Nephron (organoid): ENCODE results near the gene CFAP221.
A peak's percentile ranks its signal among the peaks of the same experiment; 100 is the strongest.

Source experiments
- H3K27ac Mint-ChIP-seq, 3 experiments: 2 replicates each; pipeline ENCODE4 v1.8.0; 2020; ENCODE audit warnings: mixed read lengths in 3 of 3, mild to moderate bottlenecking in 2 of 3, moderate library complexity in 1 of 3
- H3K27me3 Mint-ChIP-seq: 2 replicates; pipeline ENCODE4 v1.8.0; 2021; ENCODE audit warnings: low read depth, mild to moderate bottlenecking, moderate library complexity, mixed read lengths
- H3K36me3 Mint-ChIP-seq: 2 replicates; pipeline ENCODE4 v1.8.0; 2020; ENCODE audit warnings: low read depth, mixed read lengths
- H3K4me1 Mint-ChIP-seq: 2 replicates; pipeline ENCODE4 v1.8.0; 2020; ENCODE audit warnings: mixed read lengths
- H3K4me3 Mint-ChIP-seq, 3 experiments: 2 replicates each; pipeline ENCODE4 v1.8.0; 2020; ENCODE audit warnings: mild to moderate bottlenecking in 3 of 3, mixed read lengths in 3 of 3, moderate library complexity in 2 of 3
- H3K9me3 Mint-ChIP-seq: 2 replicates; pipeline ENCODE4 v1.8.0; 2020; ENCODE audit warnings: mixed read lengths
- TF ChIP-seq, protein P1 (sequence below), 3 experiments: fragments of 200-600 bp; sonication (generic); IDR thresholded peaks; one replicate each; pipeline ENCODE4 v1.5.0; 2021; ENCODE audit warnings: antibody characterized with exemption in 3 of 3; ENCODE audit not compliant: unreplicated experiment in 3 of 3

Gene CFAP221

DNA sequence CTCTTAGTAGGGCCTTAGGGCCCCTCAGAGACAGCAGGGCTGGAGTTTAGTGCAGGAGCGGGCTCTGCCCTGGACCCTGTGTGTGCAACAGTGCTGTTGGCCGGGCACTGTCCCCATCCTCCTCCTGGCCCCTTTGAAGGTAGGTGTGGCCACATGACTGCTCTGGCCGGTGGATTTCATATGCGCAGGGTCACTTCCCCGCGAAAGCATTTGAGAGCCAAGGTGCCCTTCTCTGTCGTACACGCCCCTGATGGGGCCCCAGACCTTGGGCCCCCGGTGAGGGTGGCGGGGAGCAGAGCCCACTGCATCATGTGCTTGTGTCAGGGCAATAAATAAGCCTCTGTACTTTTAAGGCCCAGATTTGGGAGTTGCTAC, 150.2 kb downstream of the CFAP221 start:
- no peak overlapping the region for H3K4me3 Mint-ChIP-seq
- H3K36me3 Mint-ChIP-seq, result peaks cover 4% of the 10 kb centered on the region
- no peaks in the 10 kb centered on the region for H3K27me3 Mint-ChIP-seq
- H3K9me3 Mint-ChIP-seq, result no peaks in the 10 kb centered on the region
- peaks cover 48% of the 10 kb centered on the region for H3K4me1 Mint-ChIP-seq
- TF ChIP-seq, protein P1, sequence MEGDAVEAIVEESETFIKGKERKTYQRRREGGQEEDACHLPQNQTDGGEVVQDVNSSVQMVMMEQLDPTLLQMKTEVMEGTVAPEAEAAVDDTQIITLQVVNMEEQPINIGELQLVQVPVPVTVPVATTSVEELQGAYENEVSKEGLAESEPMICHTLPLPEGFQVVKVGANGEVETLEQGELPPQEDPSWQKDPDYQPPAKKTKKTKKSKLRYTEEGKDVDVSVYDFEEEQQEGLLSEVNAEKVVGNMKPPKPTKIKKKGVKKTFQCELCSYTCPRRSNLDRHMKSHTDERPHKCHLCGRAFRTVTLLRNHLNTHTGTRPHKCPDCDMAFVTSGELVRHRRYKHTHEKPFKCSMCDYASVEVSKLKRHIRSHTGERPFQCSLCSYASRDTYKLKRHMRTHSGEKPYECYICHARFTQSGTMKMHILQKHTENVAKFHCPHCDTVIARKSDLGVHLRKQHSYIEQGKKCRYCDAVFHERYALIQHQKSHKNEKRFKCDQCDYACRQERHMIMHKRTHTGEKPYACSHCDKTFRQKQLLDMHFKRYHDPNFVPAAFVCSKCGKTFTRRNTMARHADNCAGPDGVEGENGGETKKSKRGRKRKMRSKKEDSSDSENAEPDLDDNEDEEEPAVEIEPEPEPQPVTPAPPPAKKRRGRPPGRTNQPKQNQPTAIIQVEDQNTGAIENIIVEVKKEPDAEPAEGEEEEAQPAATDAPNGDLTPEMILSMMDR (IDR thresholded peaks at IDR 0.05; ENCODE audit: unreplicated experiment in 3 of 3), result no peak
- peak overlapping the region; percentile 82 to 93 (median 92) for H3K27ac Mint-ChIP-seq

DNA sequence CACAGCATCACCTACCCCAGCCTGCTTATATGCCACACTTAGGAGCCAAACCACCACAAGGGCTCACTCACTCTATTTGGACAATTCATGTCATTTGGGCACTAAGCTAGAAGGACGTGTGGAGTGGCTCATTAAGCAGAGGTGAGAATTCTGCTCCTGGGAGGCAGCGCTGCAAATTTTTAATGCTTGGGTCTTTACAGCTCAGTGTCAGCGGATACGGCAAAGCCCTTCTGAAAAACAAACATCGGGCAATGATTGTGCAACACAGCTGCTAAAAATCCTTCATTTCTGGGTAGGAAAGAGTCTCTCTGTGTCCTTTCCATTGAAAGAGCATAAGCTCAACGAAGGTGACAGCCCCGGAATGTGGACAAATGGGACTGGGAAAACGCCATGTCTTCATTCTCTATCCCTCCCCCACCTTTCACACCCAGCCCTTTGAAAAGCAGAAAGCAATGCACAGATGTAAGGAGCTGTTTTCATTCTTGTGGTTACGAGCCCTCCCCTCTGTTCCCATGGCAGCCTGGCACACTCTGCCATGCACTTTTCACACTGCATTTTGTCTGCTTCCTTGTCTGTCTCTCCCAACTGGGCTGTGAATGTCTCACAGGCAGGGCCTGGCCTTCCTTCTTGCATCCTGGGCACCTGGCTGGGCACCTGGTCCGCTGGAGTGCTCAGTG, 150.7 kb downstream of the CFAP221 start:
- TF ChIP-seq, protein P1 (IDR thresholded peaks at IDR 0.05; ENCODE audit: unreplicated experiment in 3 of 3), result no peak
- Mint-ChIP-seq H3K9me3 (no peaks in the 10 kb centered on the region), H3K4me3 (peak overlapping the region in 2 of 3 experiments; percentile 33 to 52), H3K27ac (peak overlapping the region; percentile 82 to 93 (median 92)), H3K4me1 (peaks cover 53% of the 10 kb centered on the region), H3K27me3 (no peaks in the 10 kb centered on the region), H3K36me3 (peaks cover 3% of the 10 kb centered on the region)

DNA sequence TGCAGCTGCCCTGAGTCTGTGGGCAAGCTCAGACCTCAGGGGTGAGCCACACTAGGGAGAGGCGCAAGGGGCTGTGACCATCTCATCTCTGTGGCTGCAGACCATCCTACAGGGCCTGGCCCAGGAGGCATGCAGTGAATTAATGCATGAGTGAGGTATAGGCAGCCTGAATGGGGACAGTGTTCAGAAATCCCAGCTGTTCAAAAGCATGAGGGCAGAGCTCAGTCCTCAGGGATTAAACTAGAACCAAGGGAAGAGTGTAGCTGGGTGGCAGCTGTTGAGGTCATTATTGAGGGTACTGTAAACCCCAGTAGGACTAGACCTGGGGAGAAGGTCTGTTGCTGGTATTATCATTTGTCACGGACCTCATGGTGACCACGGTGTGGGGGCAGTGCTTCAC, 151.8 kb downstream of the CFAP221 start:
- Mint-ChIP-seq H3K27me3 (no peaks in the 10 kb centered on the region), H3K36me3 (no peaks in the 10 kb centered on the region), H3K9me3 (no peaks in the 10 kb centered on the region), H3K4me3 (no peak overlapping the region), H3K4me1 (peaks cover 63% of the 10 kb centered on the region), H3K27ac (peak overlapping the region; percentile 29 to 82 (median 39))
- TF ChIP-seq, protein P1 (IDR thresholded peaks at IDR 0.05; ENCODE audit: unreplicated experiment in 3 of 3), result no peak

DNA sequence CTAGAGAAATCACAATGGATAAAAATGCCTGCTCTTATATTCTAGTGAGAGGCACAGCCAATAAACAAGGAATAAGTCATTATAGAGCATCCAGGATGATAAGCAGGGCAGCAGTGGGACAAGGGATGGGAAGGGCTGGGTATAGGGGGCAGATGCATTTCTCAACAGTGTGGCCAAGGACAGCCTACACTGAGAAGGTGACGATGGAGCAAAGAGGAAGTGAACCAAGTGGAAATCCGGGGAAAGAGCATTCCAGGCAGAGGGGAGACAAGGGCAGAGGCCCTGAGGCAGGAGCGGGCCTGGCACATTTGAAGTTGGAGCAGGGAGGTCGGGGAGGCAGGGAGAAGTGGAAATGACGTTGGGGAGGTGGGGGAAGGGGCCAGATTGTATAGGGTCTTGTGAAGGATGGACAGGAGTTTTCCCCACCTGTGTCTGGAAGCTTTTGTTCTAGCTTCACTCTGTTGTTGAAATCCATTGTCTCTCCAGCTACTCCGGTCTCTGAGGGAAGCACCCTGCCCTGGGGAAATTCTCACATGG, 152.3 kb downstream of the CFAP221 start:
- peaks cover 69% of the 10 kb centered on the region for H3K4me1 Mint-ChIP-seq
- no peaks in the 10 kb centered on the region for H3K9me3 Mint-ChIP-seq
- H3K36me3 Mint-ChIP-seq, result no peaks in the 10 kb centered on the region
- TF ChIP-seq, protein P1 (IDR thresholded peaks at IDR 0.05; ENCODE audit: unreplicated experiment in 3 of 3), result no peak
- H3K27me3 Mint-ChIP-seq, result no peaks in the 10 kb centered on the region
- no peak overlapping the region for H3K4me3 Mint-ChIP-seq
- H3K27ac Mint-ChIP-seq, result peak overlapping the region; percentile 29 to 82 (median 39)

DNA sequence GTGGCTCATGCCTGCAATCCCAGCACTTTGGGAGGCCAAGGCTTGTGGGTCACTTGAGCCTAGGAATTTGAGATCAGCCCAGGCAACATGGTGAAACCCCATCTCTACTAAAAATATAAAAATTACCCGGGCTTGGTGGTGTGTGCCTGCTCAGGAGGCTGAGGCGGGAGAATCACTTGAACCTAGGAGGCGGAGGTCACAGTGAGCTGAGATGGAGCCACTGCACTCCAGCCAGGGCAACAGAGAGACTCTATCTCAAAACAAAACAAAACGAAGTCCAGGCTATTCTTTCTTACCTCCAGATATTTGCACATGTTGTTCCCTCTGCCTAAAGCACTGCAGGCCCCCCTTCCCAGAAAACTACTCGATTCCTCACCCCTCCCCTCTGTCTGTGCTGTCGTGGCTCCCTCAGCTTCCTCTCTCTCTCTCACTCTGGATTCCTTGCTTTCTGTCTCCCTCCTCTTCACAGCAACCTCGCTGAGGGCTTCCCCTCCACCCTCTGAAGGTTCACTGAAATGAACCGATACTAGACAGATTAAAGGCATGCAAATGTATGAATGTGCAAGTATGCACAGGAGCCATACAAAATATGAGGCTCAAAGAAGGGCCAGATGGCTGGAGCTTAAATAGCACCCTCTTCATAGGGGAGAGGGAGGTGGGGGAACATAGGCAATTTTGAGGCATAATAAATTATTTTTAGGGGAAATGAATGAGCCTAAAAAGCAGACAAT, 153.2 kb downstream of the CFAP221 start:
- TF ChIP-seq, protein P1 (IDR thresholded peaks at IDR 0.05; ENCODE audit: unreplicated experiment in 3 of 3), result no peak
- Mint-ChIP-seq H3K27ac (peak overlapping the region; percentile 37 to 66 (median 51)), H3K27me3 (no peaks in the 10 kb centered on the region), H3K4me1 (peaks cover 78% of the 10 kb centered on the region), H3K36me3 (no peaks in the 10 kb centered on the region), H3K9me3 (no peaks in the 10 kb centered on the region), H3K4me3 (no peak overlapping the region)
